HepG2 (cell line): ENCODE measurements around the gene TRAPPC12. TPM values are rescaled to one million over a fixed set of nuclear protein-coding genes. Genes with fewer than 3 reads are reported as not detected.

Experiments
- ATF7 ChIP-seq, 2 experiments: fragments of 450-650 bp in 1 of 2; sonication (generic) in 1 of 2; formaldehyde crosslinking in 1 of 2; IDR thresholded peaks; 2 replicates each; pipeline versions ENCODE4 v1.4.0 to v1.6.1; 2016 to 2020; ENCODE audit warnings: antibody characterized with exemption in 1 of 2, mild to moderate bottlenecking in 1 of 2, missing genetic modification reagents in 1 of 2
- GATAD1 ChIP-seq: IDR thresholded peaks from 2 replicates; pipeline ENCODE4 v1.6.1; 2016; ENCODE audit warnings: missing genetic modification reagents, missing compliant biosample characterization
- HNRNPH1 ChIP-seq: fragments of 200-400 bp; formaldehyde crosslinking; optimal IDR thresholded peaks from 2 replicates; pipeline ENCODE3; 2017; ENCODE audit warnings: mild to moderate bottlenecking, low read depth, low read length
- IRF9 ChIP-seq: sonication (generic); formaldehyde crosslinking; IDR thresholded peaks from 2 replicates; pipeline ENCODE4 v1.8.0; 2022; ENCODE audit warnings: missing genetic modification reagents, mild to moderate bottlenecking, borderline replicate concordance
- MBD4 ChIP-seq: IDR thresholded peaks from 2 replicates; pipeline ENCODE4 v1.6.1; 2012; ENCODE audit warnings: low read length, inconsistent platforms, borderline replicate concordance
- REL ChIP-seq: sonication (generic); formaldehyde crosslinking; conservative IDR thresholded peaks from 2 replicates; pipeline ENCODE4 v1.8.0; 2022; ENCODE audit warnings: mild to moderate bottlenecking, missing genetic modification reagents, moderate library complexity
- RFX1 ChIP-seq: fragments of 450-650 bp; IDR thresholded peaks from 2 replicates; pipeline ENCODE4 v1.6.1; 2017
- SMYD3 ChIP-seq: sonication (generic); formaldehyde crosslinking; IDR thresholded peaks from 2 replicates; pipeline ENCODE4 v1.8.1; 2023; ENCODE audit warnings: mild to moderate bottlenecking, missing genetic modification reagents
- SP4 ChIP-seq: sonication (generic); formaldehyde crosslinking; IDR thresholded peaks from 2 replicates; pipeline ENCODE4 v1.8.1; 2023; ENCODE audit warnings: mild to moderate bottlenecking, missing genetic modification reagents
- U2AF2 ChIP-seq: fragments of 200-400 bp; formaldehyde crosslinking; IDR thresholded peaks from 2 replicates; pipeline ENCODE4 v1.6.1; 2017; ENCODE audit warnings: low read depth, mild to moderate bottlenecking, low read length
- ZBTB4 ChIP-seq: sonication (generic); formaldehyde crosslinking; IDR thresholded peaks from 2 replicates; pipeline ENCODE4 v1.4.0; 2020; ENCODE audit warnings: missing genetic modification reagents, mild to moderate bottlenecking, borderline replicate concordance
- ZNF205 ChIP-seq: IDR thresholded peaks from 2 replicates; pipeline ENCODE4 v1.6.1; 2018; ENCODE audit warnings: missing biosample characterization, missing genetic modification reagents
- ZNF44 ChIP-seq: sonication (generic); formaldehyde crosslinking; IDR thresholded peaks from 2 replicates; pipeline ENCODE4 v1.5.1; 2020; ENCODE audit warnings: mild to moderate bottlenecking, missing genetic modification reagents
- ZNF563 ChIP-seq: sonication (generic); formaldehyde crosslinking; IDR thresholded peaks from 2 replicates; pipeline ENCODE4 v1.8.0; 2022; ENCODE audit warnings: mild to moderate bottlenecking, moderate library complexity, missing genetic modification reagents
- ZNF772 ChIP-seq: sonication (generic); formaldehyde crosslinking; IDR thresholded peaks from 2 replicates; pipeline ENCODE4 v1.5.0; 2020; ENCODE audit warnings: mild to moderate bottlenecking, missing genetic modification reagents
- ZSCAN21 ChIP-seq: sonication (generic); formaldehyde crosslinking; IDR thresholded peaks from 2 replicates; pipeline ENCODE4 v1.8.0; 2022; ENCODE audit warnings: mild to moderate bottlenecking, missing genetic modification reagents, moderate library complexity, borderline replicate concordance
- polyA plus RNA-seq, 8 experiments: library from polyadenylated mRNA; depleted of rRNA in 3 of 8; stranded (reverse) in 7 of 8; unstranded in 1 of 8; fragments of >200 nt; fragmentation: Illumina TruSeq in 4 of 8; extraction: Trizol in 4 of 8; gene quantifications; 2 replicates each; pipeline versions ENCODE4 v1.2.1 to v1.2.3, GENCODE V29; 2011 to 2016; ENCODE audit warnings: low read depth in 4 of 8, missing spikeins in 1 of 8, mixed read lengths in 1 of 8; ENCODE audit not compliant: insufficient read depth in 1 of 8
- total RNA-seq, 5 experiments: library from RNA; depleted of rRNA; stranded (reverse); fragments of >200 nt; fragmentation: Illumina TruSeq; extraction: Trizol; gene quantifications; 2 replicates each; pipeline ENCODE4 v1.2.3, GENCODE V29; 2016; ENCODE audit warnings: low read depth in 1 of 5
- TF ChIP-seq, protein P1 (sequence below): sonication (generic); formaldehyde crosslinking; IDR thresholded peaks from 2 replicates; pipeline ENCODE4 v1.8.0; 2022; ENCODE audit warnings: missing genetic modification reagents, low read depth, mild to moderate bottlenecking, borderline replicate concordance
- TF ChIP-seq, protein P2 (sequence below): IDR thresholded peaks from 2 replicates; pipeline ENCODE4 v1.6.1; 2016; ENCODE audit warnings: missing compliant biosample characterization, missing genetic modification reagents, borderline replicate concordance
- TF ChIP-seq, protein P3 (sequence below): sonication (generic); formaldehyde crosslinking; IDR thresholded peaks from 2 replicates; pipeline ENCODE4 v1.4.0; 2020; ENCODE audit warnings: missing genetic modification reagents, borderline replicate concordance
- TF ChIP-seq, protein P4 (sequence below): sonication (generic); formaldehyde crosslinking; IDR thresholded peaks from 2 replicates; pipeline ENCODE4 v1.8.0; 2022; ENCODE audit warnings: mild to moderate bottlenecking, missing genetic modification reagents, moderate library complexity

Gene TRAPPC12
- total and polyA plus RNA-seq, 2 of the 13 experiments (the other 11 are each of a cell fraction or from before 2014, with no cell fraction given): 46.4 to 97.7 TPM

- TF ChIP-seq MBD4 (no peak), ZNF44 (CRISPR knock-in tag) (peak; percentile 85), ZNF772 (CRISPR knock-in tag) (peak; percentile 95), HNRNPH1 (peak; percentile 49), ZSCAN21 (CRISPR knock-in tag) (peak; percentile 94), ATF7 (IDR thresholded peaks at IDR 0.05) (no peak), ATF7 (CRISPR knock-in tag; IDR thresholded peaks at IDR 0.05) (peak; percentile 90), GATAD1 (CRISPR knock-in tag) (peak; percentile 93), ZBTB4 (CRISPR knock-in tag) (peak; percentile 95; the same call in 1 of the 2 replicates), ZNF563 (CRISPR knock-in tag) (peak; percentile 99), IRF9 (CRISPR knock-in tag) (peak; percentile 93), U2AF2 (no peak), ZNF205 (no peak), REL (CRISPR knock-in tag) (peak; percentile 98), SP4 (peak; percentile 94), RFX1 (no peak), SMYD3 (CRISPR knock-in tag) (no peak; the same call in 1 of the 2 replicates)
- TF ChIP-seq, protein P1, sequence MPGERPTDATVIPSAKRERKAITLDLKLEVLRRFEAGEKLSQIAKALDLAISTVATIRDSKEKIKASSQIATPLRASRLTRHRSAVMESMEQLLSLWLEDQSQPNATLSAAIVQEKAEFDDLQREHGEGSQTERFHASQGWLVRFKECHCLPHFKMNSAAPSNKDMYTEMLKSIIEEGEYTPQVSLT (CRISPR knock-in tag): no peak
- TF ChIP-seq, protein P2, sequence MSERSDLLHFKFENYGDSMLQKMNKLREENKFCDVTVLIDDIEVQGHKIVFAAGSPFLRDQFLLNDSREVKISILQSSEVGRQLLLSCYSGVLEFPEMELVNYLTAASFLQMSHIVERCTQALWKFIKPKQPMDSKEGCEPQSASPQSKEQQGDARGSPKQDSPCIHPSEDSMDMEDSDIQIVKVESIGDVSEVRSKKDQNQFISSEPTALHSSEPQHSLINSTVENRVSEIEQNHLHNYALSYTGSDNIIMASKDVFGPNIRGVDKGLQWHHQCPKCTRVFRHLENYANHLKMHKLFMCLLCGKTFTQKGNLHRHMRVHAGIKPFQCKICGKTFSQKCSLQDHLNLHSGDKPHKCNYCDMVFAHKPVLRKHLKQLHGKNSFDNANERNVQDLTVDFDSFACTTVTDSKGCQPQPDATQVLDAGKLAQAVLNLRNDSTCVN (CRISPR knock-in tag): peak; percentile 88; the same call in 1 of the 2 replicates
- TF ChIP-seq, protein P3, sequence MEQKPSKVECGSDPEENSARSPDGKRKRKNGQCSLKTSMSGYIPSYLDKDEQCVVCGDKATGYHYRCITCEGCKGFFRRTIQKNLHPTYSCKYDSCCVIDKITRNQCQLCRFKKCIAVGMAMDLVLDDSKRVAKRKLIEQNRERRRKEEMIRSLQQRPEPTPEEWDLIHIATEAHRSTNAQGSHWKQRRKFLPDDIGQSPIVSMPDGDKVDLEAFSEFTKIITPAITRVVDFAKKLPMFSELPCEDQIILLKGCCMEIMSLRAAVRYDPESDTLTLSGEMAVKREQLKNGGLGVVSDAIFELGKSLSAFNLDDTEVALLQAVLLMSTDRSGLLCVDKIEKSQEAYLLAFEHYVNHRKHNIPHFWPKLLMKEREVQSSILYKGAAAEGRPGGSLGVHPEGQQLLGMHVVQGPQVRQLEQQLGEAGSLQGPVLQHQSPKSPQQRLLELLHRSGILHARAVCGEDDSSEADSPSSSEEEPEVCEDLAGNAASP: peak; percentile 99
- TF ChIP-seq, protein P4, sequence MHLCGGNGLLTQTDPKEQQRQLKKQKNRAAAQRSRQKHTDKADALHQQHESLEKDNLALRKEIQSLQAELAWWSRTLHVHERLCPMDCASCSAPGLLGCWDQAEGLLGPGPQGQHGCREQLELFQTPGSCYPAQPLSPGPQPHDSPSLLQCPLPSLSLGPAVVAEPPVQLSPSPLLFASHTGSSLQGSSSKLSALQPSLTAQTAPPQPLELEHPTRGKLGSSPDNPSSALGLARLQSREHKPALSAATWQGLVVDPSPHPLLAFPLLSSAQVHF (CRISPR knock-in tag): no peak; the same call in none of the 2 replicates
Observed at GRCh38 chr2:3379647-3380534, at the start of gene TRAPPC12 (continued).
